Sigmoid colon (tissue), 4 donors: ENCODE measurements around the gene TERB2.

ENCODE experiments used
- CTCF ChIP-seq, 4 experiments: fragments of 450-650 bp in 3 of 4; fragments of 200-600 bp in 1 of 4; IDR thresholded peaks; one replicate each; pipeline ENCODE4 v1.5.1; 2016 to 2019; ENCODE audit warnings: antibody characterized with exemption in 4 of 4, mild to moderate bottlenecking in 3 of 4, moderate library complexity in 2 of 4
- POLR2AphosphoS5 ChIP-seq, 4 donors: sonication (generic); formaldehyde crosslinking; IDR thresholded peaks; one replicate each; pipeline ENCODE4 v1.6.1; 2017; ENCODE audit warnings: antibody characterized with exemption in 4 of 4

DNA sequence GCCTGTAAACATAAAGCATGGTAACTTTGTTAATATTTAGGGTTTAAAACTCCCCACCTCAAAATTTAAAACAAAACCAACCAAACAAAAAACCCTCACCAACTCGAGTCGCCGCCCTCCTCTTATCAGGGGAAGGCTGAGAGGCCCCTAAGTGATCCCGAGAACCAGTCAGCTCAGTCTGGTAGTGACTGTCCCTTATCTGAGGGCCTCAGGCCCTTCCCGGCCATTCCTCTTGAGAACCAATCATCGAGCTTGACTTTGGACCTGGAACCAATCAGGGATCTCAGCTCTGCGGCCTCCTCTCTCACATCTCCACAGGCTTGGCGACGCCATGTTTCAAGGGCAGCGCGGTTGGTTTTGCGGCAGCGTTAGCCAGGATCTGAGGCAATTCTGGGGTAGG is at the start of gene TERB2:
- TF ChIP-seq CTCF (IDR thresholded peaks at IDR 0.05) (no peak), POLR2AphosphoS5 (IDR thresholded peaks at IDR 0.05) (no peak)
